Activated gamma-delta T cell treated with anti-CD3 and anti-CD28 coated beads, Interleukin-2, amount 50 U/mL, for 16 hours (primary cell): ENCODE data around the gene PNPLA7.

Experiments
- DNase-seq: peaks from one replicate; pipeline ENCODE4 v3.0.0-alpha.2; 2020; ENCODE audit warnings: low read depth

Gene PNPLA7

GRCh38 chr9:137494104-137494544 lies 56.1 kb downstream of the PNPLA7 start:
- DNase-seq = no peak

- DNase-seq = no peak
Measured at GRCh38 chr9:137493364-137494103, 56.7 kb downstream of the PNPLA7 start.

- no peak for DNase-seq
Measured at GRCh38 chr9:137492464-137493363, 57.5 kb downstream of the PNPLA7 start.

- DNase-seq = no peak
Measured at GRCh38 chr9:137491735-137492432, 58.3 kb downstream of the PNPLA7 start.

GRCh38 chr9:137490532-137491186 lies 59.5 kb downstream of the PNPLA7 start:
- DNase-seq = no peak

GRCh38 chr9:137488906-137489305 lies 61.3 kb downstream of the PNPLA7 start:
- DNase-seq = no peak

GRCh38 chr9:137488327-137488653 lies 61.9 kb downstream of the PNPLA7 start:
- DNase-seq = no peak

GRCh38 chr9:137487454-137488326 lies 62.5 kb downstream of the PNPLA7 start:
- no peak for DNase-seq

- no peak for DNase-seq
Measured at GRCh38 chr9:137486545-137487453, 63.4 kb downstream of the PNPLA7 start.

GRCh38 chr9:137486141-137486490 lies 64.1 kb downstream of the PNPLA7 start:
- DNase-seq = no peak

- DNase-seq = no peak
Measured at GRCh38 chr9:137485343-137486140, 64.7 kb downstream of the PNPLA7 start.

GRCh38 chr9:137484551-137485315 lies 65.5 kb downstream of the PNPLA7 start:
- no peak for DNase-seq

- DNase-seq = no peak
Measured at GRCh38 chr9:137482094-137482781, 68.0 kb downstream of the PNPLA7 start.

GRCh38 chr9:137480686-137481683 lies 69.2 kb downstream of the PNPLA7 start:
- no peak for DNase-seq

- DNase-seq = no peak
Measured at GRCh38 chr9:137479892-137480685, 70.1 kb downstream of the PNPLA7 start.
